Activated gamma-delta T cell (primary cell): ENCODE results near the gene ERCC2.
"Not testable (repeated sequence)": the region's sequence is repeated elsewhere in the genome, so short reads cannot be mapped to it uniquely, and the experiment has no call there.

Experiments
- DNase-seq: peaks from one replicate; lab custom pipeline; 2025; lab: John Stamatoyannopoulos, UW

Gene ERCC2

GRCh38 chr19:45333609-45334303 is 36.6 kb downstream of the ERCC2 start:
- no peak for DNase-seq

- DNase-seq: no peak
These were observed 39.0 kb downstream of the ERCC2 start for GRCh38 chr19:45331411-45331810.

GRCh38 chr19:45327404-45328143 is 42.8 kb downstream of the ERCC2 start:
- DNase-seq: no peak

- DNase-seq: no peak
These were observed 45.9 kb downstream of the ERCC2 start for GRCh38 chr19:45324349-45324907.

GRCh38 chr19:45323671-45324081 is 46.7 kb downstream of the ERCC2 start:
- DNase-seq: no peak

GRCh38 chr19:45322744-45323281 is 47.6 kb downstream of the ERCC2 start, which contains the start of gene CKM:
CKM (minus strand) TSS chr19:45322875; CDS start chr19:45319713, 3,162 bp downstream.
- DNase-seq: no peak

- DNase-seq: no peak
These were observed 48.1 kb downstream of the ERCC2 start for GRCh38 chr19:45322311-45322710.

GRCh38 chr19:45321848-45322247 is 48.5 kb downstream of the ERCC2 start:
- no peak for DNase-seq

- no peak for DNase-seq
These were observed 49.2 kb downstream of the ERCC2 start for GRCh38 chr19:45320997-45321775.

- no peak for DNase-seq
These were observed 55.1 kb downstream of the ERCC2 start for GRCh38 chr19:45315304-45315703.

- DNase-seq: no peak
These were observed 55.6 kb downstream of the ERCC2 start for GRCh38 chr19:45314708-45315245.

GRCh38 chr19:45312285-45312684 is 58.1 kb downstream of the ERCC2 start:
- DNase-seq: not testable (repeated sequence)

GRCh38 chr19:45311621-45312020 is 58.8 kb downstream of the ERCC2 start:
- no peak for DNase-seq

- DNase-seq: not testable (repeated sequence)
These were observed 61.1 kb downstream of the ERCC2 start for GRCh38 chr19:45309322-45309721.

GRCh38 chr19:45307361-45307760 is 63.0 kb downstream of the ERCC2 start:
- DNase-seq: no peak

- DNase-seq: no peak
These were observed 63.8 kb downstream of the ERCC2 start for GRCh38 chr19:45306518-45307027.

GRCh38 chr19:45306040-45306439 is 64.3 kb downstream of the ERCC2 start:
- no peak for DNase-seq

GRCh38 chr19:45305421-45305820 is 65.0 kb downstream of the ERCC2 start:
- no peak for DNase-seq

- no peak for DNase-seq
These were observed 65.4 kb downstream of the ERCC2 start for GRCh38 chr19:45305007-45305406.

GRCh38 chr19:45304141-45304926 is 66.0 kb downstream of the ERCC2 start:
- DNase-seq: no peak
